Panc1 (cell line): ENCODE results near the gene KNDC1.

Experiments
- POLR2AphosphoS5 ChIP-seq: IDR thresholded peaks from 2 replicates; pipeline ENCODE4 v1.6.1; 2012; ENCODE audit warnings: mild to moderate bottlenecking, low read depth, low read length, moderate library complexity
- REST ChIP-seq, 2 experiments: IDR thresholded peaks; 2 replicates each; pipeline ENCODE4 v1.6.1; 2011 to 2012; ENCODE audit warnings: low read depth in 2 of 2, control low read depth in 1 of 2, low read length in 1 of 2, mild to moderate bottlenecking in 1 of 2, moderate library complexity in 1 of 2; ENCODE audit not compliant: insufficient read depth in 1 of 2
- TF ChIP-seq, protein P1 (sequence below): fragments of 450-650 bp; IDR thresholded peaks from 2 replicates; pipeline ENCODE4 v1.5.1; 2017; ENCODE audit warnings: mild to moderate bottlenecking

DNA sequence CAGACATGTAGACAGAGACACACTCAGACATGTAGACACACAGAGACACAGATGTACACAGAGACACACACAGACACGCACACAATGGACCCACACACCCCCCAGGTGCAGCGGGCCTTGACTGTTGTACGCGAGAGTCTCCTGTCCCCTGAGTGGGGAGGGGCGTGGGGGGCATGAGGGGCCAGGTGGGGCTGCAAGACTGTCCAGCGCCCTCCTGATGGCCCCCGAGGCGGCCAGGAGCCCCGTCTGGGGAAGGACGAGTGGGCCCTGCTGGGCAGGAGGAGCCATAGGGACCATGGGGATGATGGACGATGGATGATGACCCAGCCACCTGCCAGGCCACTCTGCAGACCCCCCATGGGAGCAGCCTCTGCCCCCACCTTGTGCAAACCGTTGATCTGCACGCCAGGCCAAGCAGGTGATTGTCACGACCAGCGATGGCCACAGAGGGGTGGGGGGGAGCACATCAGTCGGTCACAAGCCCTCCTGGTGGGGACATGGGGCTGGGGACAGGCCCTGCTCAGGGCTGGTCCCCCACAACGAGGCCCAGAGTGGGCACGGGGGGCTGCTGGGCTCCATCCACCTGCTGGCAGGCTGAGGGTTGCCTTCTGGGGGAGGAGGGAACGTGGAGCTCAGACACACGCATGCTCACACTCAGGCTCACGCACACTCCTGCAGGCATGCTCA lies 89.2 kb downstream of the KNDC1 start:
- TF ChIP-seq, protein P1, sequence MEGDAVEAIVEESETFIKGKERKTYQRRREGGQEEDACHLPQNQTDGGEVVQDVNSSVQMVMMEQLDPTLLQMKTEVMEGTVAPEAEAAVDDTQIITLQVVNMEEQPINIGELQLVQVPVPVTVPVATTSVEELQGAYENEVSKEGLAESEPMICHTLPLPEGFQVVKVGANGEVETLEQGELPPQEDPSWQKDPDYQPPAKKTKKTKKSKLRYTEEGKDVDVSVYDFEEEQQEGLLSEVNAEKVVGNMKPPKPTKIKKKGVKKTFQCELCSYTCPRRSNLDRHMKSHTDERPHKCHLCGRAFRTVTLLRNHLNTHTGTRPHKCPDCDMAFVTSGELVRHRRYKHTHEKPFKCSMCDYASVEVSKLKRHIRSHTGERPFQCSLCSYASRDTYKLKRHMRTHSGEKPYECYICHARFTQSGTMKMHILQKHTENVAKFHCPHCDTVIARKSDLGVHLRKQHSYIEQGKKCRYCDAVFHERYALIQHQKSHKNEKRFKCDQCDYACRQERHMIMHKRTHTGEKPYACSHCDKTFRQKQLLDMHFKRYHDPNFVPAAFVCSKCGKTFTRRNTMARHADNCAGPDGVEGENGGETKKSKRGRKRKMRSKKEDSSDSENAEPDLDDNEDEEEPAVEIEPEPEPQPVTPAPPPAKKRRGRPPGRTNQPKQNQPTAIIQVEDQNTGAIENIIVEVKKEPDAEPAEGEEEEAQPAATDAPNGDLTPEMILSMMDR: no peak
- no peak for TF ChIP-seq REST (IDR thresholded peaks at IDR 0.05; ENCODE audit: insufficient read depth in 1 of 2, low read depth in 2 of 2, low read length in 1 of 2)
- no peak for TF ChIP-seq POLR2AphosphoS5
